ENCODE measurements around the gene ZBTB43.

Gene ZBTB43

GRCh38 chr9:126874546-126875314, 69.9 kb downstream of the ZBTB43 start:
- H3K4me3 ChIP-seq (ENCODE audit: low read depth, low read length): no peak overlapping the region
- no peak for TF ChIP-seq CTCF (IDR thresholded peaks at IDR 0.05; ENCODE audit: low read depth, low read length)

DNA sequence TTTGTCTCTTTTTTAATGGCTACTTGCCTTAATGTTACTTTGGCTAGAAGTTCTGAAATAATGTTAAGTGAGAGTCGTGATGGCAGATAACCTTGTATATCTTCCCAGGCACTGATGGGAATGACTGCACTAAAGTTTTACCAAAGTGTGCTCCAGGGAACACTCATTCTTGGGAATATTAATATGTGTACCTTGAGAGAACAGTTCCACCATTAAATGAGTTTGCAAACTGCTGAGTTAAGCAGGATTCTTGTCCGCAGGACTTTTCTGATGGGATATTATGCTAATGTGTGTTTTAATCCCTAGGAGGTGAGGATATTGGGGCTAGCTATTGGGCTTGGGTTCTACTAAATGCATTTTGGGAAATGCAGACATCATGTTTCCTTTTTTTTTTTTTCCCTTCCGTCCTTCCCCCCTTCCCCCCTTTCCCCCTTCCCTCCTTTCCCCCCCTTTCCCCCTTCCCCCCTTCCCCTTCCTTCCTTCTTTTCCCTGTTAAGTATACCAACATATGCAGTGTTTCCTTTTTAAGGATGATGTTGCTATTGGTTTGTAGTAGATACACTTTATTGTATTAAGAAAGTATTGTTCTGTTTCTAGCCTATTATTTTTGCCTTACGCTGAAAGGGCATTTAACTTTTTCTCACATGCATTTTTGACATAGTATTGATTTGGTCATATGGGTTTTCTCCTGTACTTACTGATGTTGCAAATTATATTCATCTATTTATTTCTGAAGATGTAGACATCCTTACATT, 71.1 kb downstream of the ZBTB43 start:
- H3K4me3 ChIP-seq (ENCODE audit: low read depth, low read length): no peak overlapping the region
- TF ChIP-seq CTCF (IDR thresholded peaks at IDR 0.05; ENCODE audit: low read depth, low read length): no peak

- no peak for TF ChIP-seq CTCF (IDR thresholded peaks at IDR 0.05; ENCODE audit: low read depth, low read length)
- H3K4me3 ChIP-seq (ENCODE audit: low read depth, low read length): no peak overlapping the region
Measured at GRCh38 chr9:126876531-126876930, 71.7 kb downstream of the ZBTB43 start.

DNA sequence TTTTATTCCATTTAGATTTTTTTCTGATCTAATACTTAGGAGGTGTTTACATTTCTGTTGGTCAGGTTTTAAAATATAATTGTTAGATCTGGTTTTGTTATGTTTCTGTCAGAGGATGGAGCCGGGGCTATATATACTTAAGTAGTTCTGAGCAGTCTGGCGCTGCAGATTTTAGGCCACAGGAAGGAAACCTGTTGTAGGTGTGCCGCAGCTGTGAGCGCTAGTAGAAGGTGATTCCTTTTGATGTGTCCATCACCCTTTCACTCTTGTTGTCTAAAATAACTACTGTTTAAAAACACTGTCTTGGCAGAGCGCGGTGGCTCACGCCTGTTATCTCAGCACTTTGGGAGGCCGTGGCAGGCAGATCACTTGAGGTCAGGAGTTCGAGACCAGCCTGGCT, 72.6 kb downstream of the ZBTB43 start:
- no peak overlapping the region for H3K4me3 ChIP-seq (ENCODE audit: low read depth, low read length)

DNA sequence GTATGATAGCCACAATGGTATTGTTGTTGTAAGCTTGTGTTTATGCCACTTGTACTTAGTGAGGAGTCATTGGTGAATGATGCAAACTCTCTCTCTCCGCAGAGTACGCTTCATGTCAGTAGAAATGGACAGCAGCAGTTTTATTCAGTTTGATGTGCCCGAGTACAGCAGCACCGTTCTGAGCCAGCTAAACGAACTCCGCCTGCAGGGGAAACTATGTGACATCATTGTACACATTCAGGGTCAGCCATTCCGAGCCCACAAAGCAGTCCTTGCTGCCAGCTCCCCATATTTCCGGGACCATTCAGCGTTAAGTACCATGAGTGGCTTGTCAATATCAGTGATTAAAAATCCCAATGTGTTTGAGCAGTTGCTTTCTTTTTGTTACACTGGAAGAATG, 74.4 kb downstream of the ZBTB43 start:
- H3K4me3 ChIP-seq (ENCODE audit: low read depth, low read length): no peak overlapping the region
- TF ChIP-seq CTCF (IDR thresholded peaks at IDR 0.05; ENCODE audit: low read depth, low read length): no peak

More for the DNA sequence above, 72.6 kb downstream of the ZBTB43 start:
- TF ChIP-seq CTCF (IDR thresholded peaks at IDR 0.05; ENCODE audit: low read depth, low read length): no peak

DNA sequence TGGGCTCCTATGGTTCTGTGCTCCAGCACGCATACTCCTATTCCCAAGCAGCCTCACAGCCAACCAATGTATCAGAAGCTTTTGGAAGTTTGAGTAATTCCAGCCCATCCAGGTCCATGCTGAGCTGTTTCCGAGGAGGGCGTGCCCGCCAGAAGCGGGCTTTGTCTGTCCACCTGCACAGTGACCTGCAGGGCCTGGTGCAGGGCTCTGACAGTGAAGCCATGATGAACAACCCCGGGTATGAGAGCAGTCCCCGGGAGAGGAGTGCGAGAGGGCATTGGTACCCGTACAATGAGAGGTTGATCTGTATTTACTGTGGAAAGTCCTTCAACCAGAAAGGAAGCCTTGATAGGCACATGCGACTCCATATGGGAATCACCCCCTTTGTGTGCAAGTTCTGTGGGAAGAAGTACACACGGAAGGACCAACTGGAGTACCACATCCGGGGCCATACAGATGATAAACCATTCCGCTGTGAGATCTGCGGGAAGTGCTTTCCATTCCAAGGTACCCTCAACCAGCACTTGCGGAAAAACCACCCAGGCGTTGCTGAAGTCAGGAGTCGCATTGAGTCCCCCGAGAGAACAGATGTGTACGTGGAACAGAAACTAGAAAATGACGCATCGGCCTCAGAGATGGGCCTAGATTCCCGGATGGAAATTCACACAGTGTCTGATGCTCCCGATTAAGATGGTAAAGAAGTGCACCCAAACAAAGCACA, 75.5 kb downstream of the ZBTB43 start:
- TF ChIP-seq CTCF (IDR thresholded peaks at IDR 0.05; ENCODE audit: low read depth, low read length): no peak
- H3K4me3 ChIP-seq (ENCODE audit: low read depth, low read length): no peak overlapping the region

Measured in WI38 (cell line).